ENCODE data around the gene HEMK1.

The HEMK1 gene

GRCh38 chr3:50600841-50601591 is 31.7 kb downstream of the HEMK1 start:
- DNase-seq = peak; percentile 96

GRCh38 chr3:50602595-50603191 is 33.4 kb downstream of the HEMK1 start:
- DNase-seq = no peak

- DNase-seq = no peak
These were observed 34.2 kb downstream of the HEMK1 start for GRCh38 chr3:50603261-50604109.

- DNase-seq = no peak
These were observed 34.8 kb downstream of the HEMK1 start for GRCh38 chr3:50604110-50604621.

GRCh38 chr3:50604628-50605588 is 35.6 kb downstream of the HEMK1 start:
- no peak for DNase-seq

- DNase-seq = no peak
These were observed 36.6 kb downstream of the HEMK1 start for GRCh38 chr3:50605901-50606326.

- no peak for DNase-seq
These were observed 37.3 kb downstream of the HEMK1 start for GRCh38 chr3:50606596-50606995.

GRCh38 chr3:50607271-50608091 is 38.2 kb downstream of the HEMK1 start:
- no peak for DNase-seq

GRCh38 chr3:50608278-50608677 is 39.0 kb downstream of the HEMK1 start:
- DNase-seq = no peak

- DNase-seq = no peak
These were observed 39.9 kb downstream of the HEMK1 start for GRCh38 chr3:50609071-50609762.

- no peak for DNase-seq
These were observed 40.4 kb downstream of the HEMK1 start for GRCh38 chr3:50609763-50610085.

GRCh38 chr3:50610181-50610971 is 41.1 kb downstream of the HEMK1 start:
- no peak for DNase-seq

GRCh38 chr3:50610992-50611463 is 41.7 kb downstream of the HEMK1 start:
- no peak for DNase-seq

GRCh38 chr3:50611464-50612233 is 42.3 kb downstream of the HEMK1 start, which contains the start of gene CISH:
TSS of gene CISH (minus strand) at chr3:50611774. CDS start at chr3:50611650, 124 bp downstream.
- DNase-seq = peak; percentile 95

GRCh38 chr3:50612234-50612882 is 43.0 kb downstream of the HEMK1 start:
- no peak for DNase-seq

- DNase-seq = no peak
These were observed 43.9 kb downstream of the HEMK1 start for GRCh38 chr3:50612970-50613846.

GRCh38 chr3:50615190-50615589 is 45.9 kb downstream of the HEMK1 start:
- DNase-seq = no peak
